Skin of body (tissue), 2 donors: ENCODE data around the gene USP32. TPM values are rescaled to one million over a fixed set of nuclear protein-coding genes. Genes with fewer than 3 reads are reported as not detected.

Experiments used
- DNase-seq: peaks from one replicate; lab custom pipeline; 2025; lab: John Stamatoyannopoulos, UW
- total RNA-seq: library from RNA; depleted of rRNA; stranded (reverse); fragments of >200 nt; gene quantifications from one replicate; pipeline ENCODE4 v1.2.3, GENCODE V29; 2014

USP32 gene
- total RNA-seq, 1 donor from 2014 or later = 58.2 TPM

DNA sequence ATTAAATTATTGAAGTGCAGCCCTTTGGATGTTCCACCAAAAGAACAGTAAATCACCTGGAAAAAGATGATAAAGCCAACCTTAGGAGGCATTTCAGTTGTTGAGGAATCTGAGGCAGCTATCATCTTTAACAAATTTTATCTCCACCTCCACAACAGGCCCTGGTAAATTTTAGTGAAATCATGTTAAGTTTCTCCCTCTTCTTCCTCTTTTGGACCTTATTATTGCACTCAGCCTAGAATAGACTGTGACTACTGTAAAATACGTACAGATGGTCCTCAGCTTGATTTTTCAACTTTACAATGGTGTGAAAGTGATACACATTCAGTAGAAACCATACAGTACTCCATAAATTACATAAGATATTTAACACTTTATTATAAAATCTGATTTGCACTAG, 90.3 kb downstream of the USP32 start:
- DNase-seq = no peak

DNA sequence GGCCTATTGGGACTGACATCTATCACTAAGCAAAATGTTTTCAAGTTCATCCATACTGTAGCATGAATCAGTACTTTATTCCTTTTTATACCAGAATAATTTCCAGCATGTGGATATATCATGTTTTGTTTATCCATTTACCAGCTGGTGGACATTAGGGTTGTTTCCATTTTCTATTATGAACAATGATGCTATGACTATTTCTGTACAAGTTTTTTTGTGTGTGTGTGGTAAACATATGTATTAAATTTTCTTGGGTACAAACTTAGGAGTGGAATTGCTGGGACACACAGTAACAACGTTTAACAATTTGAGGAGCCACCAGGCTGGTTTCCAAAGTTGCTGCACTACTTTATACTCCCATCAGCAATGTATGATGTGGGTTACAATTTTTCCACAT, 91.0 kb downstream of the USP32 start:
- DNase-seq = no peak

DNA sequence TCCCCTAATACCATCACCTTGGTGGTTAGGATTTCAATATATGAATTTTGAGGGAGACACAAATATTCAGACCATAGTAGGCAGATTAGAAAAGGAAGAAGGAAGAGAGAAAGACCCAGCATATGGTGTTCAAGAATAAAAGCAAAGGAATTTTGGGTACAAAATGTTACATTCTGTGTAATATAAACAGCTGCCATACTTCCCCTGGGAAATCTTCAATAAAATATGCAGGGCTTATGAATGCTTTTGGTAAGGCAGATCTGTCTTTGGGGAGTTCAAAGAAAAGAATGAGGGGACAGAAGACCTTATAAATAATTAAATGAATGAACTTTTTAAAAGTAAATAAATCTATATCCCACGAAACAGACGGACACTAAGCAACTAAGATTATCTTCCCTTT, 91.9 kb downstream of the USP32 start:
- no peak for DNase-seq

DNA sequence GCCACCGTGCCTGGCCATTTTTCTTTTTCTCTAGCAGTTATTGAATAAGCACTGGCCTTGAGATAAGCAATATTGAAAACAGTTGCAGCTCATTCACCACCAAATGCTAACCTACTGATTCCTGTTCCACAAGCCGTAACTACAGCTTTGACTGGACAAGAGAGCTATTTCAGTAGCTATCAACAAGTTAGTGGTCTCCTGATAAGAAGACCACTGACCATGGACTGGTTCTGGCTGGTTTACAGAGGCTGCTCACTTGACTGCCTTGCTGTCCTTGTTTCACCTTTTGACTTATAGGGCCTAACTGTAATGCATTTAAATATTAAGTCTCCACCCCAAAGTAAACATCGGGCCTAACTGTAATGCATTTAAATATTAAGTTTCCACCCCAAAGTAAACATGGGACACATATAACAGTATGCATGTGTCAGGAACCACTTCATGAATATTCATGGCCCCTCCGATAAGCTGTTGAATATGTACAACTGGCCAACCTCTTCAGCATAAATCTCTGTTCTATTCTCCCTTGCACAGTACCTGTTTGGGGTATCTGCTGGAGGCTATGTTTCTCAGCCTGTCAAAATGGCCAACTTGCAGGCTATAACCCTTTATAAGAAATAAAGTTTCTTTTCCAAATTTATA, 94.1 kb downstream of the USP32 start:
- DNase-seq = no peak

DNA sequence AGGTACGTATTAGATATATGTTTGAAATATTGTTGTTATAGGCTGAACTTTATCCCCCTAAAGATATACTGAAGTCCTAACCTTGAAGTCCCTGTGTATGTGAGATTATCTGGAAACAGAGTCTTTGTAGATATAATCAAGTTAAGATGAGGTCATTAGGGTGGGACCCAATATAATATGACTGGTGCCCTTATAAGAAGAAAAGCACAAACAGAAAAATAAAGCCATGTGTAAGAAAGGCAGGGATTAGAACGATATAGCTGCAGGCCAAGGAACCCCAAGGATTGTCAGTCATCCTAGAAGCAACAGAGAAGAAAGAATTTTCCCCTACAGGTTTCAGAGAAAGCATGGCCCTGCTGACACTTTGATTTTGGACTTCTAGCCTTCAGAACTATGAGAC, 95.8 kb downstream of the USP32 start:
- DNase-seq = no peak

DNA sequence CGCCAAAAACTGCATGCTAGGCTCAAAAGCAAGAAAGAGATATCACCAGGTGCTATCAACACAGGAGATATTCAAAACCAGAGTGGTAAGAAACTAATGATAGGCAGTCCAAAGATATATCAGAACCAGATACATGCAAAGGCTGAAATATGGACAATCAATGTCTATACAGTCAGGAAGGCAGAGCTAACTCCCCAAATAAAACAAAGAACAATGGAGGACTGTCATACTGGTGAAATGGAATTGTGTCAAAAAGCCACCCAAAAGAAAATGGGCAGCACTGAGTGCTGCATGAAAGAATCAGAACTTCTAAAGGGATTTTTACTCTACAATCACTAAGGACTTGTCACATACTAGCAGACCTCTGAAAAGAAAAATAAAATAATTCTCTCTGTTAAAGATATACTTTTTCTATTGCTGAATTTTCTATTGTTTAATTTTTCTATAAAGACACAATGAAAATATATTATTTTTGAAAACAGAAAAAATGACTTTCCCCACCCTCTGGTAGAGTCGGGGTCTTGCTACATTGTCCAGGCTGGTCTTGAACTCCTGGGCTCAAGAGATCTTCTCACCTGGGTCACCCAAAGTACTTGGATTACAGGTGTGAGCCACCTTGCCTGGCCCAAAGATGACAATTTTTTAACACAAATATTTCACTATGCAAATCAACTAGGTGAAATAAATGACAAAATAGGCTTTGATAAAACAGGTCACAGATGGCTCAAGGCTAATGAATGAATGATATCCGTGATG, 98.2 kb downstream of the USP32 start:
- DNase-seq = no peak

DNA sequence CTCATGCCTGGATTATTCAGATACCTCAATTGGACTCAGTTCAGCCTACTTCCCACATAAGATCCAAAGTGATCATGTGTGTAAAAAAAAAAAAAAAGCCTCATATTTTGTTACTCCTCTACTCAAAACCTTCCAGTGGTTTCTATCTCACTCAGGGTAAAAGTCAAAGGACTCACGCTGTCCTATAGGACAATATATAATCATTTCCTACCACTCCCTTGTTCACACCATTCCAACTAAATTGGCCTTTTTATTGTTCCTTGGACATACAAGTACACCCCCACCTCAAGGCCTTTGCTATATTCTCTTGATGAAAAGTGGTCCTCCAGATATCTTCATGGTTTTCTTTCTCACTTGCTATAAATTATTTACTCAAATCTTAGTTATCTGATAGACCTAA, 99.2 kb downstream of the USP32 start:
- no peak for DNase-seq

DNA sequence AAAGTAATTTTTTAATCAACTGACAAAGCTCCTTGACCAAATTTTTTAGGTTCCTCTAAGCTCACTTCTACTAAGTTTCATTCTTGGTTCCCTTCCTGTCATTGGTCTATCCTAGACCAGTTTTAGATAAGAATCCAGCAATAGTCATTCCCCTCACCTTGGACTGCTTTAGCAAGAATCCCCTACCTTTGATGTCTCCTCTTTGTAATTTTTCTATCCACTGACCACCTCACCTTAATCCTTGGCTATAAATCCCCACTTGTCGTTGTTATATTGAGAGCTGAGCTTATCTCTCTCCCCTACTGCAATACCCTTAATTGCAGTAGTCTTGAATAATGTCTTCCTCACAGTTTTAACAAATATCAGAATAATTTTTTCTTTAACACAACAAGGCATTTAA, 107.2 kb downstream of the USP32 start:
- no peak for DNase-seq

DNA sequence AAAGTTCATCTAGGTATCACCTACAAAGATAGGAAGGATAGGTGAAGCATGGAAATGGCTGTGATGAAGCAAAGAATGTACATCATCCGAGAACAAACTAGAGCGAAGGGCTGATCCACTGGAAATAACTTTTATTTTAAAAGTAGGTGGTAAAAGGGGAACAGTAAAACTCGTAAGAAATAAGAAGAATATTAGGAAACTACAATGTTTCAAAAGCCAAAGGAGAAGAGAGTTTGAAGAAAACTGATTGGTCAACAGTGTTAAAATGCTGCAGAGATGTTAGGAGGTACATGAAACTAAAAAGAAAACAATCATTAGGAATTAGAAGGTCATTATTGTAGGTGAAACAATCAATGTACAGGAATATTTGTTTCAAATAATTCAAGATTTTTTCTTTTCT, 108.1 kb downstream of the USP32 start:
- DNase-seq = no peak

DNA sequence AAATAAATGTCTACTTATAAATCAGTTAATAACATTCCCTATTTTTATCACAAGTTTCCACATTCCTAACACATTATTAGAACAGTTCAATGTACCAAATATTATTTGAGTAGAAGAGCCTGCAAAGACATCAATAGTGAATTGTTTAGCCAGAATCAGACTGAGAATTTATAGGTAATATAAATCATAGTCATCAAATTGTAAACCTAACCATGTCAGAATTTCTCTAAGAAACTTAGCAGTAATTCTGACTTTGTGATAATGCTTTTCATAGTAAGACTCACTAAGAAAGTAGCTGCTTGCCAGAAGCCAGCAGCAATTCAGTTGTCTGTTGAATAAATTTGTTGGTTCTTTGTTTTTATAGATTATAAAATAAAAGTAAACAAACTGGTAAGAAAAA, 111.3 kb downstream of the USP32 start:
- DNase-seq = no peak

DNA sequence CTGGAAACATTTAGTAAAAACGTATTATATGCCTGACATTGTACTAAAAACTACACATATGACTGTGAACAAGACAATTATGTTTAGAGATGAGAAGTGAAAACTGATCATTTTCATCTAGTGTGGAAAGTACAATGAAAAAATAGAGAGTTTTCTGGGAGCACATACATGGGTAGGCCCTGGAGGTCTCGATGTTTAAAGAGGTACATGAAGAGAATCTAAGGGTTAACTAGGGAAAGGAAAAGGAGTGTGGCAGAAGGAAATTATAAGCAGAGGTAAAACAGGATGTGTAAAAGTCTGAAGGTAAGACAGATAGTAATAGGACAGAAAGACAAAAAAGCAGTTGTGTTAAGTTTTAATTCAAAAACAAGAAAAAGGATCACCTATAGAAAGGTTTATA, 113.7 kb downstream of the USP32 start:
- no peak for DNase-seq

DNA sequence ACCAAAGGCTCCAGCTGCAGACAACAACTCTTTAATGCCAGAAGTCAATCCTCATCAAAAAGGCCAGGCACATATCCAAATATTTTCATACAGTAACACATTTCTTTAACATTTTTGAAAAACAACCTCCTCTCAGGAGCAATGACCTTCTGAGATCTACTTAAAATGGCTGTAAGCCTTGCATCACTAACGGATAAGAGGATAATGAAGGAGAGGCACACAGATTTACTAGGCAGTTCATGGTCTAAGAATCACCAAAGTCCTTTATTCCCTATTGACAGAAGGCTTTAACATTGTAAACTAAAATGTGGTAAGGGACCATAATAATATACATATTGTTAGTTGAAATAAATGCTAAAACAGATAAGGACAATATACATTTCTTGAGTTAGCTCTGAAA, 114.7 kb downstream of the USP32 start:
- DNase-seq = no peak

DNA sequence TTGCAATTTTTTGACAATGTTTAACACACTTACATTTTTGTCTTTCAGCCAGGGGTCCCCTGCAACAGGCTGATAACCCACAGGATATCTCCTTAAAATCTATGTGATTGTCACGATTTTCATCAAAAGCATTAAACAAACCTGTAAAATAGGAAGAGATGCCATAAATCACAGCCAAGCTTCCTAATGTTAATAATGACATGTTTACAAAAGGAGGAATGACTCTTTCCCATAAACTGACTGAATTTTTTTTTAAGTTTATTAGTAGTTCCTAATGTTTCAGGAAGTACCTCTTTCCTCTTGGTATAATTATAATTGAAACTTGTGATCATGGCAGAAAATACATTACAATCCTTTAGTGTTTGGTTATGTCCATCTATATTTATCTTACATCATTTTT, 122.5 kb downstream of the USP32 start:
- DNase-seq = no peak

DNA sequence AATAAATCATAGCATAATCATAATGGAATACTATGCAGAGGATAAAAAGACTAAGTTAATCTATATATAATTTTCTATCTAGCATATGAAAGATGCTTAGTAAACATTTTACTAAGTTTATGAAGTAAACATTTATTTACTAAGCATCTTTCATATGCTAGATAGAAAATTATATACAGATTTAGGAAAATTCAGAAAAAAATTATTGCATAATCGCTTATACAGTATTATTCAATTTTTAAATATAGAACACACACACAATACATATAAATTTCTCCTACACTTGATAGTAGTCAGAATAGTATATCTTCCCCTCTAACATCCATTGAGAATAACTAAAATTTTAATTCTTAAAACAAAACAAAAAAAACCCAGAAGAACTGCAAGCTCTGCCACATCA, 131.4 kb downstream of the USP32 start:
- DNase-seq = no peak

DNA sequence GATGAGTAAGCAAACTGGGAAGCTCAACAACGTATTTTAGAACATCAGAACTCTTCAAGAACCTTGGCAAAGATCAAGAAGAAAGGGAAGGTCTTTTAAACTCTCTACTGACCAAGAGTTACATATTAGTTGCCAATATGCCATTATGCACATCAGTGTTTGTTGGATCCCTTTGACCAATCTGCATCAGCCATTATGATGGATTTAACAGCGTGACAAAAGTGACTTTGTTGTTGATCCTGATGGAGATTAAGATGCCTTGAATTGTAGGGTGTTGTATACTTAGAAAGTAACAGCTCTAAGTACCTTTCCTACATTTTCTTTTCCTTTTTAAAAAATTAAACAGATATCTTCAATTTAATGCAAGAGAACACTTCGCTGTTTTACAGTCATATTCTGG, 133.6 kb downstream of the USP32 start:
- no peak for DNase-seq

DNA sequence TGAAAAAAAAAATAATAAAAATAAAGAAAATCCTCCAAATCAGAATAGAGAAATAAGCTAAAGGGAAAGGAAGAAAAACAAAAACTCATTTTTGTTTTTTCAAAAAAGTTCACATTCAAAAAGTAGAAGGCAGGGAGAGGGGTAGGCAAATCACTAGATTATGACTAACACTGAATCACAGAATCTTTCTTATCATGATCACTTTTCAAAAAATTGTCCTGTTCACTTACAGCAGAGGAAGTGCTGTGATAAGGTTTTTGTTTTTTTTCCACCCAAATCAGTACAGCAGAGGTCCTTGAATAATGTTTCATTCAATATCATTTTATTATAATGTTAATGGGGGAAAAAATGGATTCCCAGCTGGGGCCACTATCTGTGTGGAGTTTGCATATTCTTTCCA, 135.8 kb downstream of the USP32 start:
- no peak for DNase-seq

DNA sequence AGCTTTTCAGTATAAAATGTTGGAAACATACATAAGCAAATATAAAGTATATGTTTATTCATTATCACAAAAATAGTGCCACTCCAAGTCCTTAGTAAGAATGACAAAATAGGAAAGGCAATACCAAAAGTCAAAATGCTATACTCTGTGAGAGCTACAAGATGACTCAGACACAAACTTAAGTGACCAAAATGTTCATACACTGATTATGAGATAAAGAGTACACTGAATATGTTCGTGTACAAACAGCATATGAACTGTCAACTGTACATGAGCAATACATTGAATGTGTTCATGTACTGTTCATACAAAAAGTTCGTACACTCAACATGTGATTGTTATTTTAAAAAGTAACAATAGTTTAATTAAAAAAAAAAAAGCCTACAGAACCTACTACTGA, 138.9 kb downstream of the USP32 start:
- no peak for DNase-seq

DNA sequence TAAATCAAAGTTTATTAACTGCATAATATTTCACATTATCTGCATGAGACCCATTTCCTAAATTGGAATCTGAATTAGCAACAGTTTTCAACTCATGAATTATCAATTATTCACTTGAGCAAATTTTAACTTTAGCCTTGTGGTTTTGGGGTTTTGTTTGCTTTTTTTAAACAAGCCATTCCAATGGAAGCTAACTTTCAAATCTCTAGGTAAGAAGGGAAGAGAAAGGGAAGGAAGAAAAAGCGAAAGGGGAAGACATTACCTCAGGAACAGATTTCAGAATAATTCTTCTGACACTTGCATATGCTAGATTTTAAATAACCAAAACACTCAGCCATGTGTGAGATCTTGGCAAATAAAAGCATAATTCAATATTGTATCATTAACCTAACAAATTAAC, 139.5 kb downstream of the USP32 start:
- DNase-seq = no peak

DNA sequence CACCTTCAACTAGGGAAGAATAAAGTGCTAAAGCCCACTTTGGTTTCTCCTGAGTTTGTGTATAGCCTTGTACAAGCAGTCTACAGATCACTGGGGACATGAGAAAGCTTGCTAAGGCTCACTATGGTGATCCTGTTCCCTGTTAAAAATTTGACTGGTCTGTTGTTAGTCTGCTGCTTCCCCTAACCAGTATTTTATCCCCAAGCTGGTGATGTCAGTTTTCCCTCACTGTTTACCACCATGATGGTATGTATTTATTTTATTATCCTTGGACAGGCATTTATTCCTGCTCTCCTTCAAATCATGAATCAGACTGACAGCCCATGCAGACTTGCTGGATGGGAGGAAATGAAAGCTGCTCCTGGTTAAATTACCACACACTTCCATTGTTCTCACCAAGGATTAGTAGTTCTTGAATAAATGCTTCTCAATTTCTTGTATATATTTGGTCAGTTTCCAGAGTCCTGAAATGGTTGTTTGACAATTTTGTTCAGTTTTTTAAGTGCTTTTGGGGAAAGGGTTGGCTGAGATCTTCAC, 142.6 kb downstream of the USP32 start:
- no peak for DNase-seq

DNA sequence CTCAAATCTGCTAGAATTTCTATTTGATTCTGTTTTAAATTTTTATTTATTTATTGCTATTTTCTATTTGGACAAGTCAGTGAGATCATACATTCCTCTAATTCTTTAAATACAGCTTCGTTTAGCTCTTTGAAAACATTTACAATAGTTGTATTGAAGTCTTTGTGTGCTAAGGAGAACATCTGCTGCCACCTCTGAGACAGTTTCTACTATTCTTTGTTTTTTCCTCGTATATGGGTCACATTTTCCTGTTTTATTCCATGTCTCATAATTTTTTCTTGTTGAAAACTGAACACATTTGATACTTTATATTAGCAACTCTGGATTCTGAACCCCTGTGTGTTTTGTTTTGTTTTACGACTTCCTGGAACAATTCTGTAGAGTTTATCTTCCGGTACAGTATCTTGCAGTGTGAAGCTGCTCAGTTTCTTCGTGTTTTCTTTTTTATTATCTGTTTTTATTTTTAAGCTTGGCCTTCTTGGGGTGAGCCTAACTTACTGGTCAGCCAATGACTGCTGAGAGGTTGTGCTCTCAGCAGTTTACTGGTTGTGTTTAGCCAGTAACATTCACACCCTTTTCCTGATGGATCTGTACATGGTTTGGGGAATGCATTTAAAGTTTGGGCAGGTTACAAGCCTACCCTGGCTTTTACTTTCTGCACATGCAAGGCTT, 143.2 kb downstream of the USP32 start:
- no peak for DNase-seq

DNA sequence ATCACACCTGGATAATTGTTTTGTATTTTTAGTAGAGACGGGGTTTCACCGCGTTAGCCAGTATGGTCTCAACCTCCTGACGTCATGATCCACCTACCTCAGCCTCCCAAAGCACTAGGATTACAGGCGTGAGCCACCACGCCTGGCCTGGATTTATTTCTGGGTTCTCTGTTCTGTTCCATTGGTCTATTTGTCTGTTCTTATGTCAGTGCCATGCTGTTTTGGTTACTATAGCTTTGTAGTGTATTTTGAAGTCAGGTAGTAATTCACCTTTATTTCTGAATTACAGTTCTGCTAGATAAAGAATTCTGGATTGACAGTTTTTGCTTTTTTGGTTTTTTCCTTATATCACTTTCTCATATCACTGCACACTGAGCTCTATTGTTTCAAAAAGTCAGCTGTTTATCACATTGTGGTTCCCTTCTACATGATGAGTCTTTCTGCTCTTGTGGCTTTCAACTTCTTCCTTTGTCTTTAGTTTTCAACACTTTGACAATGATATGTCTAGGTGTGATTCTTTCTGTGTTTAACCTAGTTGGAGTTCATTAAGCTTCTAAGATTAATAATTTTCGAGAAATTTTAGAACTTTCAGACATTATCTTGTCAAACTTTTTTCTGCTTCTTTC, 144.0 kb downstream of the USP32 start:
- no peak for DNase-seq

DNA sequence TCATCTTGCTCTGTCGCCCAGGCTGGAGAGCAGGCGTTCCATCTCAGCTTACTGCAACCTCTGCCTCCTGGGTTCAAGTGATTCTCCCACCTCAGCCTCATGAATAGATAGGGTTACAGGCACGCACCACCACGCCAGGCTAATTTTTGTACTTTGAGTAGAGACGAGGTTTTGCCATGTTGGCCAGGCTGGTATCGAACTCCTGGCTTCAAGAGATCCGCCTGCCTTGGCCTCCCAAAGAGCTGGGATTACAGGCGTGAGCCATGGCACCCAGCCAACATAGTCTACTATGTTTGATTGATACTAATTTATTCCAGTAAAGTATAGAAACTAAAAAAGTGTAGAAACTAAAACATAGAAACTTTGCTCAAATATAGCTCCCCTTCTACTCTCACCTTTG, 147.3 kb downstream of the USP32 start:
- DNase-seq = no peak
